Psoas muscle (tissue), 8 donors: ENCODE results near the gene SNX4. TPM values are rescaled to one million over a fixed set of nuclear protein-coding genes. Genes with fewer than 3 reads are reported as not detected.
A peak's percentile ranks its signal among the peaks of the same experiment; 100 is the strongest.

Experiments used
- ATAC-seq, 4 donors: fragments of 200-7000 bp; cut with Tn5 transposase; one replicate each; pipeline ENCODE4 v1.9.1; 2020; ENCODE audit warnings: moderate library complexity in 3 of 4, mild to moderate bottlenecking in 2 of 4
- DNase-seq, 2 donors: peaks; one replicate each; pipeline ENCODE4 v3.0.0-alpha.2; 2020
- H3K27ac ChIP-seq: fragments of 200-600 bp; one replicate; pipeline ENCODE4 v1.8.0; 2022
- H3K27me3 ChIP-seq, 3 donors: fragments of 200-600 bp in 1 of 3; one replicate each; pipeline versions ENCODE4 v1.6.1 to v1.8.0; 2013 to 2022; ENCODE audit warnings: low read length in 2 of 3, mild to moderate bottlenecking in 2 of 3, moderate library complexity in 1 of 3; ENCODE audit not compliant: insufficient read depth in 3 of 3
- H3K36me3 ChIP-seq, 2 donors: fragments of 200-600 bp in 1 of 2; one replicate each; pipeline versions ENCODE4 v1.6.1 to v1.8.0; 2013 to 2022; ENCODE audit warnings: low read depth in 1 of 2, mild to moderate bottlenecking in 1 of 2, moderate library complexity in 1 of 2; ENCODE audit not compliant: insufficient read depth in 1 of 2
- H3K4me1 ChIP-seq: fragments of 200-600 bp; one replicate; pipeline ENCODE4 v1.8.0; 2022
- H3K4me3 ChIP-seq: fragments of 200-600 bp; one replicate; pipeline ENCODE4 v1.8.0; 2022; ENCODE audit warnings: mild to moderate bottlenecking
- H3K9me3 ChIP-seq: fragments of 200-600 bp; one replicate; pipeline ENCODE4 v1.8.0; 2022
- WGBS, 3 donors: extraction: QIAGEN DNeasy Blood & Tissue Kit; methylation state at CpG; one replicate each; pipeline versions ENCODE4 v1.1.6 to v1.1.7; 2013; 5-methylcytosine and 5-hydroxymethylcytosine counted together
- intact Hi-C, 2 donors: fragments of 100-400 bp; cut with DNase I; formaldehyde crosslinking; loops; one replicate each; pipeline versions ENCODE4 v1.11.0 to v1.14.2; 2022
- long read RNA-seq, 2 donors: library from polyadenylated mRNA; unstranded; transcript quantifications; one replicate each; pipeline ENCODE4 v2.0.0, GENCODE V29; 2021
- polyA plus RNA-seq, 3 donors: library from polyadenylated mRNA; stranded (reverse); fragments of 200-250 nt; gene quantifications; one replicate each; pipeline ENCODE4 v1.2.3, GENCODE V29; 2013
- total RNA-seq, 4 donors: library from RNA; stranded (reverse); fragmentation: NEBNext Ultra II Directional in 2 of 4; extraction: Animal tissue kit (Norgen Biotek cat#: 25700) in 2 of 4; gene quantifications; one replicate each; pipeline versions ENCODE4 v1.2.1 to v1.2.4, GENCODE V29; 2021 to 2023
- TF ChIP-seq, protein P1 (sequence below): fragments of 200-600 bp; IDR thresholded peaks from one replicate; pipeline ENCODE4 v1.8.0; 2022; ENCODE audit warnings: antibody characterized with exemption
- donor health status: healthy with polysubstance abuse.
- donor health status: DM: no; HTN: no; CAD: no; lungs with moderate emphysema.
- donor health status: Bipolar disorder and iron deficiency.
- donor health status: healthy.
- donor health status: DM: yes; HTN: yes; CAD: no.
- donor health status: DM: no; HTN: no; CAD: no.
- donor health status: DM: no; HTN: no; CAD: no.
- donor health status: DM: yes; HTN: yes; CAD: no.

SNX4 gene
- total RNA-seq (10 to 100 TPM; 19.1 to 30.1 (median 24.4) TPM), polyA plus RNA-seq (10 to 100 TPM; 16.9 to 27.1 (median 20.0) TPM)
- long read RNA-seq, donor 1, transcript SNX4-201 (14 exons, 2,513 nt), result major isoform, 29 of 31 reads
- long read RNA-seq, donor 1, partial matches to known transcripts, result 1 of 31 reads
- long read RNA-seq, donor 1, other reads (novel, unspliced or antisense), result 1 of 31 reads
- long read RNA-seq, donor 2, transcript SNX4-201 (14 exons, 2,513 nt), result major isoform, 92 of 113 reads
- long read RNA-seq, donor 2, partial matches to known transcripts, result 3 of 113 reads
- long read RNA-seq, donor 2, other reads (novel, unspliced or antisense), result 18 of 113 reads

DNA sequence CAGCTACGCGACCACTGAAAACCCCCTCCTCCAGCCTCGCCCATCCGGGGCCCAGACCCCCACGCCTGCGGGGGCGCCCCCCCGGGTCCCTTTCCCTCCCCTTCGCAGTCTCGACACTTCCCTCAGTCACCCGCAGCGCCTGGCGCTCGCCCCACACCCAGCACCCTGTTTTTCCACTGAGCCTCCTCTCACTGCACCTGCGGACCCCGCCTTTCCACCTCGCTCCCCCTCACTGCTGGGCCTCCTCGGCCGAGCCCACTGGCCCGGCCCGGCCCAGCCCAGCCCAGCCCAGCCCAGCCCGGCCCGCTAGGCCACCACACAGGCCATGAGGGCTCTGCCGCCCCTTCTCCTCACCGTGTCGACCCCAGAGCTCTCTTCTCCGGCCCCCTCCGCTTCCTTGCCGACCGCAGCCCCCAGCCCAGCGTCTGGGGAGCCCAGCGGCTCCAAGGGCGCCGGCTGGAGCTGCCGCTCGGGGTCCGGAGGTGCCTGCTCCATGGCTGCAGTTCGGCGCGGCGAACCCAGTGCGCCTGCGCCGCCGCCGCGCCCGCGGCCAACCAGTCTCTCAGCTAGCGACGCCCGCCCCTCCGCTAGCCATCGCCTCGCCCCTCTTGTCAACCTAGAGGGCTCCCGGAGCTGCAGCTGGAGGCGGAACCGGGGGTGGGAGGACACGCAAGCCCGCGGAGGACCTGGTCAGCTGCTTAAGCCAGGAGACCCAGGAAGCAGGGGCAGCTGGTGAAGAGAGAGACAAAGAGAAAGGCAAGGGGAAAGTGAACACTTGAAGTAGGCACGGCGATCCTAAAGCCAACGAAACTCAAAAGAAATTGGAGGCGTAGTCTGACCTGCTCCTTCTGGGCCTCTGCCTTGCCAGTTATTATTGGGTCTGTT, at the start of gene SNX4:
TSS of gene SNX4 (minus strand) at position 525 of the 885 bp plus-strand sequence. CDS start at position 495, 30 bp downstream.
- DNase-seq (peak; percentile 96 to 97), ATAC-seq (peak; percentile 97 to 98 (median 98))
- intact Hi-C loops, result loop anchor here (10.0 kb wide), 2 partner anchors 55 to 65 kb away; no protein-coding TSS in a partner anchor
- 0 to 1% (median 1%) methylated on average over 48 to 65 of the region's 65 CpGs for WGBS, 3 donors
- Histone ChIP-seq H3K36me3 (peaks cover 0 to 34% of the 10 kb centered on the region in 2 donors), H3K4me1 (peaks cover 11% of the 10 kb centered on the region), H3K4me3 (peak within 1 kb of the TSS; percentile 94), H3K9me3 (no peaks in the 10 kb centered on the region), H3K27me3 (no peaks in the 10 kb centered on the region), H3K27ac (peak within 1 kb of the TSS; percentile 75)
- TF ChIP-seq, protein P1, sequence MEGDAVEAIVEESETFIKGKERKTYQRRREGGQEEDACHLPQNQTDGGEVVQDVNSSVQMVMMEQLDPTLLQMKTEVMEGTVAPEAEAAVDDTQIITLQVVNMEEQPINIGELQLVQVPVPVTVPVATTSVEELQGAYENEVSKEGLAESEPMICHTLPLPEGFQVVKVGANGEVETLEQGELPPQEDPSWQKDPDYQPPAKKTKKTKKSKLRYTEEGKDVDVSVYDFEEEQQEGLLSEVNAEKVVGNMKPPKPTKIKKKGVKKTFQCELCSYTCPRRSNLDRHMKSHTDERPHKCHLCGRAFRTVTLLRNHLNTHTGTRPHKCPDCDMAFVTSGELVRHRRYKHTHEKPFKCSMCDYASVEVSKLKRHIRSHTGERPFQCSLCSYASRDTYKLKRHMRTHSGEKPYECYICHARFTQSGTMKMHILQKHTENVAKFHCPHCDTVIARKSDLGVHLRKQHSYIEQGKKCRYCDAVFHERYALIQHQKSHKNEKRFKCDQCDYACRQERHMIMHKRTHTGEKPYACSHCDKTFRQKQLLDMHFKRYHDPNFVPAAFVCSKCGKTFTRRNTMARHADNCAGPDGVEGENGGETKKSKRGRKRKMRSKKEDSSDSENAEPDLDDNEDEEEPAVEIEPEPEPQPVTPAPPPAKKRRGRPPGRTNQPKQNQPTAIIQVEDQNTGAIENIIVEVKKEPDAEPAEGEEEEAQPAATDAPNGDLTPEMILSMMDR, result no peak

DNA sequence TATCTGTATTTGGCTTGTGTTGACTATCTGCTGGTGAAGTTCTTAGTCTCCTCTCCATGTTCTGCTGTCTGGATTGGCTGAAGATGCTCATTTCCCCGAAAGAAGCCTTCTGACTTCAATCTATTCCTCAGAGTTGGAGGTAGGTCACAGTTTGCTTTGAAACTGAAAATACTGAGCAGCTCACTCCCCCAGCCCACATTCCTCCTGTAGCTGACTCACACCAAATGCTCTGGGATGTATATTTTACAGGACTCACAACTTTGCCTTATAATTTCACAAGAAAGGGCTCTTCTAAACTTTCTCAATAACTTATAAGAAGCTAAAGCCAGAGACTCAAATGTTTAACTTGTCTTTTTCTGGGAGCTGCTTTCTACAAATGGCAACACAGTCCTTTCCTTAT, 36.3 kb upstream of the SNX4 start:
- Histone ChIP-seq H3K36me3 (peaks cover 3 to 85% of the 10 kb centered on the region in 2 donors), H3K27ac (no peak overlapping the region), H3K27me3 (no peaks in the 10 kb centered on the region), H3K4me1 (no peaks in the 10 kb centered on the region), H3K9me3 (no peaks in the 10 kb centered on the region), H3K4me3 (no peak overlapping the region)
- WGBS, 3 donors, result 95 to 100% (median 96%) methylated on average over 1 of the region's 1 CpG
- TF ChIP-seq, protein P1, result no peak
- ATAC-seq, result no peak
- DNase-seq, result no peak
- intact Hi-C loops, result loop anchor here in 1 of 2 donors (10.0 kb wide), 1 partner anchor 102 kb away; no protein-coding TSS in a partner anchor

DNA sequence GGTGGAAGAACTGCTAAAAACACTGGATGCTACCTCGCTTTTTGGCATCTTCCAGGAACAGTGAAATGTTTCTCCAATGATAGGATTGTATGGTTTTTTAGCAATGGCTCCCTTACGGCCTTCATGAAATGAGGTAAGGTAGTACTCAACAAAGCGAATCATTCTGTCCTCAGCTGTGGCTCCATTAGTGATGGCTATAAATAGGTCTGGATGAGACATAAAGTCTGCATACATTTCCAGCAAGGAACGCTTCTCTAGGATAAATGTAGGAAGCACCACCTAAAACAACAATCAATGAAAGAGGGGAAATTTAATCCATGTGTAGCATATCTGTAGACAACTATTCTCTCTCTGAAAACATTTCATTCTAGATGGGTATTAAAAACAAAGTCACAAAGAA, 32.4 kb upstream of the SNX4 start:
- no peaks in the 10 kb centered on the region for H3K4me1 ChIP-seq
- TF ChIP-seq, protein P1, result no peak
- intact Hi-C loops, result loop anchor here in 1 of 2 donors (10.0 kb wide), 1 partner anchor 98 kb away; no protein-coding TSS in a partner anchor
- H3K27me3 ChIP-seq, result no peaks in the 10 kb centered on the region
- H3K4me3 ChIP-seq, result no peak overlapping the region
- DNase-seq (no peak), ATAC-seq (peak in 2 of 4 donors; percentile 31 to 36)
- 92 to 95% (median 93%) methylated on average over 4 of the region's 4 CpGs for WGBS, 3 donors
- H3K36me3 ChIP-seq, result peaks cover 3 to 81% of the 10 kb centered on the region in 2 donors
- H3K9me3 ChIP-seq, result no peaks in the 10 kb centered on the region
- H3K27ac ChIP-seq, result no peak overlapping the region

DNA sequence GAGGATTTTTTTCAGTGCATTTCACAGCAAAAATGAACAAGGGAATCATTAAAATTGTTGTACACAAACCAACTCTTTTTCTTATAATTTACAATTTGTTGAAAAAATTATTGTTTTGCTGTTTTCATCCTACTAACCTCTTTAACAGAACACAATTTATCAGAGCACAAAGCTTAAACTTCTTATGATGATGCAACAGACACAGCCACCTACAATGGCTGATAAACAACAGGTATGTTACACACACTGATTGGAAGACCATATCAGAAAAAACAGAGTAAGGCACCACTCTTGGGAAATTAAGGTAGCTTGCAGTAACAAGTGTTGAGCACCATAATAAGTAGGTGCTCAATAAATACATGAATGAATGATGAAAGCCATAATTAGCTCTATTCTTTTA, 8.9 kb upstream of the SNX4 start:
- intact Hi-C loops, result loop anchor here (10.0 kb wide), 2 partner anchors 46 to 56 kb away; no protein-coding TSS in a partner anchor
- Histone ChIP-seq H3K9me3 (no peaks in the 10 kb centered on the region), H3K4me3 (no peak overlapping the region), H3K4me1 (no peaks in the 10 kb centered on the region), H3K36me3 (peaks cover 6 to 60% of the 10 kb centered on the region in 2 donors), H3K27ac (no peak overlapping the region), H3K27me3 (no peaks in the 10 kb centered on the region)
- ATAC-seq, result no peak
- no peak for DNase-seq
- TF ChIP-seq, protein P1, result no peak
